Astrocyte (in vitro differentiated cells and primary cell): ENCODE measurements around the gene NAA10.

Experiments used
- EZH2 ChIP-seq: IDR thresholded peaks from 2 replicates; pipeline ENCODE4 v1.6.1; 2012; ENCODE audit warnings: mild to moderate bottlenecking, low read length, inconsistent platforms; ENCODE audit not compliant: insufficient read depth
- TF ChIP-seq, protein P1 (sequence below): IDR thresholded peaks from 2 replicates; pipeline ENCODE4 v1.5.1; 2011; ENCODE audit warnings: low read depth, mild to moderate bottlenecking, inconsistent platforms, low read length, moderate library complexity; ENCODE audit not compliant: insufficient read depth

GRCh38 chrX:153921070-153921469, 13.8 kb downstream of the NAA10 start:
- TF ChIP-seq, protein P1, sequence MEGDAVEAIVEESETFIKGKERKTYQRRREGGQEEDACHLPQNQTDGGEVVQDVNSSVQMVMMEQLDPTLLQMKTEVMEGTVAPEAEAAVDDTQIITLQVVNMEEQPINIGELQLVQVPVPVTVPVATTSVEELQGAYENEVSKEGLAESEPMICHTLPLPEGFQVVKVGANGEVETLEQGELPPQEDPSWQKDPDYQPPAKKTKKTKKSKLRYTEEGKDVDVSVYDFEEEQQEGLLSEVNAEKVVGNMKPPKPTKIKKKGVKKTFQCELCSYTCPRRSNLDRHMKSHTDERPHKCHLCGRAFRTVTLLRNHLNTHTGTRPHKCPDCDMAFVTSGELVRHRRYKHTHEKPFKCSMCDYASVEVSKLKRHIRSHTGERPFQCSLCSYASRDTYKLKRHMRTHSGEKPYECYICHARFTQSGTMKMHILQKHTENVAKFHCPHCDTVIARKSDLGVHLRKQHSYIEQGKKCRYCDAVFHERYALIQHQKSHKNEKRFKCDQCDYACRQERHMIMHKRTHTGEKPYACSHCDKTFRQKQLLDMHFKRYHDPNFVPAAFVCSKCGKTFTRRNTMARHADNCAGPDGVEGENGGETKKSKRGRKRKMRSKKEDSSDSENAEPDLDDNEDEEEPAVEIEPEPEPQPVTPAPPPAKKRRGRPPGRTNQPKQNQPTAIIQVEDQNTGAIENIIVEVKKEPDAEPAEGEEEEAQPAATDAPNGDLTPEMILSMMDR = no peak
- no peak for TF ChIP-seq EZH2
